Brain microvascular endothelial cell (primary cell): ENCODE results near the gene NUDT3.
A peak's percentile ranks its signal among the peaks of the same experiment; 100 is the strongest.

ENCODE experiments used
- DNase-seq: peaks from one replicate; pipeline ENCODE4 v3.0.0-alpha.2; 2020
- H3K27ac ChIP-seq: fragments of 250-450 bp; sonication (Bioruptor Pico); 2 replicates; pipeline ENCODE4 v1.5.1; 2020; ENCODE audit warnings: mild to moderate bottlenecking, moderate library complexity
- H3K27me3 ChIP-seq: fragments of 250-450 bp; sonication (Bioruptor Pico); replicated peaks from 2 replicates; pipeline ENCODE4 v1.5.1; 2020; ENCODE audit warnings: mild to moderate bottlenecking
- H3K36me3 ChIP-seq: fragments of 250-450 bp; sonication (Bioruptor Pico); replicated peaks from 2 replicates; pipeline ENCODE4 v1.5.1; 2020; ENCODE audit warnings: mild to moderate bottlenecking
- H3K4me3 ChIP-seq: 2 replicates; pipeline ENCODE4 v1.5.1; 2011; ENCODE audit warnings: low read depth, mild to moderate bottlenecking, control low read depth, low read length, moderate library complexity
- CTCF ChIP-seq: IDR thresholded peaks from 2 replicates; pipeline ENCODE4 v1.5.1; 2011; ENCODE audit warnings: low read depth, mild to moderate bottlenecking, moderate library complexity, low read length, control low read depth, inconsistent platforms; ENCODE audit errors: missing control alignments
- in situ Hi-C: cut with HindIII; loops from 2 replicates; pipeline ENCODE4 v1.10.0; 2017; ENCODE audit warnings: low sequenced_read_pairs, low pct_ligation_motif_present

The NUDT3 gene

GRCh38 chr6:34237722-34238584 is 154.5 kb downstream of the NUDT3 start:
- in situ Hi-C loops, result no loop called here
- peaks cover 20% of the 10 kb centered on the region for H3K36me3 ChIP-seq
- no peaks in the 10 kb centered on the region for H3K27me3 ChIP-seq
- H3K27ac ChIP-seq, result peak overlapping the region; percentile 63
- peak overlapping the region; percentile 82 for H3K4me3 ChIP-seq
- no peak for DNase-seq
- peak; percentile 34 for TF ChIP-seq CTCF

- no peak for TF ChIP-seq CTCF
Observed at GRCh38 chr6:34237316-34237721, 155.2 kb downstream of the NUDT3 start.

GRCh38 chr6:34236443-34237315 is 155.8 kb downstream of the NUDT3 start, which contains the start of gene HMGA1:
TSS of gene HMGA1 (plus strand) at chr6:34236873. CDS start at chr6:34240781, 3,908 bp downstream.
- Histone ChIP-seq H3K27ac (peak within 1 kb of the TSS; percentile 76), H3K36me3 (peaks cover 11% of the 10 kb centered on the region), H3K27me3 (no peaks in the 10 kb centered on the region), H3K4me3 (peak within 1 kb of the TSS; percentile 82)
- no peak for TF ChIP-seq CTCF
- DNase-seq, result peak; percentile 68
- in situ Hi-C loops, result no loop called here

More at GRCh38 chr6:34237316-34237721, 155.2 kb downstream of the NUDT3 start:
- H3K27me3 ChIP-seq, result no peaks in the 10 kb centered on the region
- H3K36me3 ChIP-seq, result peaks cover 17% of the 10 kb centered on the region
- in situ Hi-C loops, result no loop called here
- H3K4me3 ChIP-seq, result peak overlapping the region; percentile 82
- no peak for DNase-seq
- peak overlapping the region; percentile 76 for H3K27ac ChIP-seq

- no peak for DNase-seq
Observed at GRCh38 chr6:34236131-34236442, 156.4 kb downstream of the NUDT3 start.

More at GRCh38 chr6:34236131-34236442, 156.4 kb downstream of the NUDT3 start:
- Histone ChIP-seq H3K4me3 (peak overlapping the region; percentile 67), H3K27me3 (no peaks in the 10 kb centered on the region), H3K36me3 (peaks cover 6% of the 10 kb centered on the region), H3K27ac (peak overlapping the region; percentile 76)
- TF ChIP-seq CTCF, result no peak
- in situ Hi-C loops, result no loop called here
